Upper lobe of left lung (tissue), 4 donors: Measurements from ENCODE around the gene ZNF488.

Experiments used
- POLR2A ChIP-seq, 4 donors: fragments of 450-650 bp; IDR thresholded peaks; one replicate each; pipeline ENCODE4 v1.5.1; 2016 to 2017; ENCODE audit warnings: antibody characterized with exemption in 4 of 4, mild to moderate bottlenecking in 2 of 4
- POLR2AphosphoS5 ChIP-seq, 2 donors: sonication (generic); formaldehyde crosslinking; IDR thresholded peaks; one replicate each; pipeline ENCODE4 v1.5.1; 2017; ENCODE audit warnings: antibody characterized with exemption in 2 of 2

DNA sequence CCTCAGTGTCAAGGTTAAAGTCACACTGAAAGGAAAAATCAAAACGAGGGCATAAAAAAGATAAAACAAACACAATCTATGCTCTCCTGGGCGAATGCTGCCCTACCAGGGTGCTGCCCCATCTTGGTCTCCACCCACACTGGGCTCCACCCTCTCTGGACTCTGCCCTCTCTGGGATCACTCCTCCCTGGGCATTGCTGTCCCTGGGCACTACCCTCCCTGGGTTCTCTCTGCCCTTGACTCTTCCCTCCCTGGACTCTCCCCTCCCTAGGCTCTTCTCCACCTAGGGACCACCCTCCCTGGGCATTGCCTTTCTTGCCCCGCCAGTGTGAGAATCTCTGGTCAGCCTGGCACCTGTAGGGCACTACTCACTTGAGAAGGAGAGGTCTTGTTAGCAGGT lies 53.3 kb downstream of the ZNF488 start:
- TF ChIP-seq POLR2A (IDR thresholded peaks at IDR 0.05) (no peak), POLR2AphosphoS5 (IDR thresholded peaks at IDR 0.05) (no peak)
